ENCODE data around the gene TTC6.

DNA sequence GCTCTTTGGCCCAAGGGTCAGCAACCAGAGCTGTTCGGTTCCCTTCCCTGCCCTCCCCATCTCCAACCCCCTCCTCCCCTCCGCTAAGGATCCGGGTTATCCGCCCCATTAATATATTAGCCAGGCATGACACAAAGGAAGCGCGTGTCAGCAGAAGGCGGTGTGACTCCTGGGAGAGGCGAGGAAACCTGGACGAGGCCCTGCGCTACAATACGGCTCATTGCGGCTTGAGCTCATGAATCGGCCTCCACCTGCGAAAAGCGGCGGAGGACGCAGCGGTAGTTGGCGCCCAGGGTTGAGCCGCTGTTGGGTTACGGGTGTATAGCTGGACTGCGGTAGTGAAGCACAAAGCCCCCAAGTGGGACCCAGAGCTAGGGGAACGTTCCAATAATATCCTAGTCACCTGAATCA, 10.3 kb upstream of the TTC6 start:
- TF ChIP-seq JUNB (IDR thresholded peaks at IDR 0.05) (no peak), IKZF1 (conservative IDR thresholded peaks at IDR 0.05) (no peak), EED (IDR thresholded peaks at IDR 0.05; ENCODE audit: low read depth) (no peak), CREB1 (IDR thresholded peaks at IDR 0.05; ENCODE audit: low read depth) (no peak), POLR2A (IDR thresholded peaks at IDR 0.05; ENCODE audit: low read depth, low read length) (no peak), EP300 (IDR thresholded peaks at IDR 0.05; ENCODE audit: borderline replicate concordance in 1 of 2, control insufficient read depth in 1 of 2, low read depth in 2 of 2, low read length in 2 of 2) (no peak)
- TF ChIP-seq, protein P1, sequence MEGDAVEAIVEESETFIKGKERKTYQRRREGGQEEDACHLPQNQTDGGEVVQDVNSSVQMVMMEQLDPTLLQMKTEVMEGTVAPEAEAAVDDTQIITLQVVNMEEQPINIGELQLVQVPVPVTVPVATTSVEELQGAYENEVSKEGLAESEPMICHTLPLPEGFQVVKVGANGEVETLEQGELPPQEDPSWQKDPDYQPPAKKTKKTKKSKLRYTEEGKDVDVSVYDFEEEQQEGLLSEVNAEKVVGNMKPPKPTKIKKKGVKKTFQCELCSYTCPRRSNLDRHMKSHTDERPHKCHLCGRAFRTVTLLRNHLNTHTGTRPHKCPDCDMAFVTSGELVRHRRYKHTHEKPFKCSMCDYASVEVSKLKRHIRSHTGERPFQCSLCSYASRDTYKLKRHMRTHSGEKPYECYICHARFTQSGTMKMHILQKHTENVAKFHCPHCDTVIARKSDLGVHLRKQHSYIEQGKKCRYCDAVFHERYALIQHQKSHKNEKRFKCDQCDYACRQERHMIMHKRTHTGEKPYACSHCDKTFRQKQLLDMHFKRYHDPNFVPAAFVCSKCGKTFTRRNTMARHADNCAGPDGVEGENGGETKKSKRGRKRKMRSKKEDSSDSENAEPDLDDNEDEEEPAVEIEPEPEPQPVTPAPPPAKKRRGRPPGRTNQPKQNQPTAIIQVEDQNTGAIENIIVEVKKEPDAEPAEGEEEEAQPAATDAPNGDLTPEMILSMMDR (IDR thresholded peaks at IDR 0.05 in 2 of 3, conservative IDR thresholded peaks at IDR 0.05 in 1 of 3; ENCODE audit: control insufficient read depth in 2 of 3, extremely low read depth in 1 of 3, insufficient read depth in 1 of 3, low read depth in 3 of 3, low read length in 3 of 3) = no peak

Data from GM12878 (cell line).